D341Med (cell line): ENCODE data around the gene SBF2.

Experiments used
- DNase-seq: peaks from one replicate; pipeline ENCODE4 v3.0.0; 2012; ENCODE audit warnings: low spot score

The SBF2 gene

GRCh38 chr11:9851366-9851765, 442.7 kb downstream of the SBF2 start:
- DNase-seq = no peak

GRCh38 chr11:9850224-9850895, 443.7 kb downstream of the SBF2 start:
- no peak for DNase-seq

GRCh38 chr11:9849389-9849788, 444.6 kb downstream of the SBF2 start:
- DNase-seq = no peak

- DNase-seq = no peak
Observed at GRCh38 chr11:9847636-9848035, 446.4 kb downstream of the SBF2 start.

- DNase-seq = no peak
Observed at GRCh38 chr11:9842923-9843322, 451.1 kb downstream of the SBF2 start.

GRCh38 chr11:9840460-9841004, 453.5 kb downstream of the SBF2 start:
- no peak for DNase-seq

- no peak for DNase-seq
Observed at GRCh38 chr11:9839550-9839949, 454.5 kb downstream of the SBF2 start.

GRCh38 chr11:9838961-9839360, 455.1 kb downstream of the SBF2 start:
- no peak for DNase-seq

- no peak for DNase-seq
Observed at GRCh38 chr11:9838229-9838628, 455.8 kb downstream of the SBF2 start.

- DNase-seq = no peak
Observed at GRCh38 chr11:9834291-9834690, 459.7 kb downstream of the SBF2 start.

GRCh38 chr11:9831122-9831521, 462.9 kb downstream of the SBF2 start:
- no peak for DNase-seq

GRCh38 chr11:9827708-9828107, 466.3 kb downstream of the SBF2 start:
- DNase-seq = no peak

GRCh38 chr11:9826390-9826789, 467.6 kb downstream of the SBF2 start:
- no peak for DNase-seq

- no peak for DNase-seq
Observed at GRCh38 chr11:9825895-9826294, 468.1 kb downstream of the SBF2 start.

- DNase-seq = no peak
Observed at GRCh38 chr11:9825315-9825714, 468.7 kb downstream of the SBF2 start.

GRCh38 chr11:9823887-9824385, 470.1 kb downstream of the SBF2 start:
- no peak for DNase-seq

GRCh38 chr11:9823439-9823838, 470.6 kb downstream of the SBF2 start:
- DNase-seq = no peak

GRCh38 chr11:9821008-9821752, 472.8 kb downstream of the SBF2 start:
- no peak for DNase-seq

GRCh38 chr11:9820260-9820659, 473.8 kb downstream of the SBF2 start:
- no peak for DNase-seq

- no peak for DNase-seq
Observed at GRCh38 chr11:9817191-9817590, 476.8 kb downstream of the SBF2 start.

GRCh38 chr11:9815486-9816136, 478.4 kb downstream of the SBF2 start:
- DNase-seq = no peak

- no peak for DNase-seq
Observed at GRCh38 chr11:9814108-9814507, 479.9 kb downstream of the SBF2 start.

- no peak for DNase-seq
Observed at GRCh38 chr11:9808943-9809342, 485.1 kb downstream of the SBF2 start.
